GM21825 (cell line): Measurements from ENCODE around the gene THAP2.
"Not testable (repeated sequence)": the region's sequence is repeated elsewhere in the genome, so short reads cannot be mapped to it uniquely, and the experiment has no call there.

Experiments
- ATAC-seq: cut with Tn5 transposase; IDR thresholded peaks from one replicate; pipeline ENCODE4 v1.9.1; 2021; ENCODE audit warnings: mild to moderate bottlenecking, moderate library complexity; ENCODE audit not compliant: unreplicated experiment

THAP2 gene

DNA sequence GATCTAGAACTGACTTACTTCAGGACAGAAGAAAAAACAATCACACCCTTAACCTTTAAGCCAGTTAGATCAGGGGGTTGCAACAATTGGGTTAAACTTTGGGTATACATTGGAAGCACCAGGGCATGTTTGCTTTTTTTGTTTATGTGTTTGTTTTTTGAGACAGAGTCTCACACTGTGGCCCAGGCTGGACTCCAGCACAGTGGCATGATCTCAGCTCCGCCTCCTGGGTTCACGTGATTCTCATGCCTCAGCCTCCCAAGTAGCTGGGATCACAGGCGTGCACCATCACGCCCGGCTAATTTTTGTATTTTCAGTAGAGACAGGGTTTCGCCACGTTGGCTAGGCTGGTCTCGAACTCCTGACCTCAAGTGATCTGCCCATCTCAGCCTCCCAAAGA, 38.1 kb downstream of the THAP2 start:
- not testable (repeated sequence) for ATAC-seq

DNA sequence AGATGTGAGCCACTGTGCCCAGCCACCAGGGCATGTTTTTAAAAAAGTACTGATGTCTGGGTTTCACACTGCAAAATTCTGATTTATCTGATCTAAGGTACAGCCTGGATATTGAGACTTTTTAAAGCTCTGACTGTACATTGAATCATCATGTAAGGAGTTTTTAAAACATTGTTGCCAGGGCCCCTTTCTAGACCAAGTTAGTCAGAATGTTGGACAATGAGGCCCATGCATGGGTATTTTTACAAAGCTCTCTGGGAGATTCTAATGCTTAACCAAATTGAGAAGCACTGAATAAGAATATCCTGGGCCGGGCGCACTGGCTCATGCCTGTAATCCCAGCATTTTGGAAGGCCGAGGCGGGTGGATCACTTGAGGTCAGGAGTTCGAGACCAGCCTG, 38.5 kb downstream of the THAP2 start:
- ATAC-seq = no peak

DNA sequence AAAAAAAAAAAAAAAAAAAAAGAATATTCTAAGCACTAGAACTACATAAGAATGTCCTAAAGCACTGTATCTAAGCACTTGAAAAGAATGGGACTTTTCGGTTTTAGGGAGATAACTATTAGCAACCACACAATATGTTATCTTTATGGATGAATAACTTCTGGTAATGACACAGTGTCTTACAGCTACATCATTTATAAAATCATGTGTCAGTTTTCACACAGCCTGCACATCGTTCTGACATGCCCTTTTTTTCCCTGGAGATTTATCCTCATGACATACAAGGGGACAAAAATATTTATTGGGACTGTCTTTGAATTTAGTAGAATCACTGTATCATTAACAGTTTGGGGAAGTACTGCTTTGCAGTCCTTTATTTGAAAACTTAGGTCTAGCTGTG, 39.1 kb downstream of the THAP2 start:
- ATAC-seq = no peak

DNA sequence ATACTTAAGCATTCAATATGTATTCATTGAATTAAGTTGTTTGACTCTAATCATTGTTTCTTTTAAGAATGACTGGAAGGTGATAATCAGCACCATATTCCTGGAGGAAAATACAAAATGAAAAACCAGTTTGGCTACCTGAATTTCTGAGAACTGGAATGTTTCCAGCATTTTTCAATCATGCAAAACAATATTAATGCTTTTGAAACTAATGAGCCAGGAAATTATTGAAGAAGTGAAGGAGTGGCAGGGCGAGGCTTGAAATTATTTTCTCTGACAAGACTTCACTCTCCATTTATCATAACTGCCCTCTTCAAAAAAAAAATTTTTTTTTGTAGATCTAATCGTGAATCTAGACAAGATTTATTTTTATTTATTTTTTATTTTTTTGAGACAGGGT, 40.8 kb downstream of the THAP2 start:
- no peak for ATAC-seq

DNA sequence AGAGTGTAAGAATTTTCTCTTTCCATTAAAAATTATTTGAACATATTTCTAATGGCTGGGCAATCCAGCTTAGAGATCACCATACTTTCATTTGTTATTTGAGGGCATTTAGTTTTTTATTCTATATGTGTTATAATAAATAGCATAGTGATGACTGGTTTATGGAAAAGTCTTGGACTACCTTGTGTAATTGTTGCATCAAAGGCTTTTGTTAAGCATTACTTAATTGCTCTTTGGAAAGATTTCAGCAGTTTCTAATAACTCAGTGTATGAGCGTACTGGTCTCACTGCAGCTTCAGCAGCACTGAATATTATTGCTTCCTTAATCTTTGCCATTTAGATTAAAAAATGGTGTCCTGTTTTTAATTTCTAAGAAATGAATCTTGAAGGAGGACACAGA, 44.6 kb downstream of the THAP2 start:
- no peak for ATAC-seq

DNA sequence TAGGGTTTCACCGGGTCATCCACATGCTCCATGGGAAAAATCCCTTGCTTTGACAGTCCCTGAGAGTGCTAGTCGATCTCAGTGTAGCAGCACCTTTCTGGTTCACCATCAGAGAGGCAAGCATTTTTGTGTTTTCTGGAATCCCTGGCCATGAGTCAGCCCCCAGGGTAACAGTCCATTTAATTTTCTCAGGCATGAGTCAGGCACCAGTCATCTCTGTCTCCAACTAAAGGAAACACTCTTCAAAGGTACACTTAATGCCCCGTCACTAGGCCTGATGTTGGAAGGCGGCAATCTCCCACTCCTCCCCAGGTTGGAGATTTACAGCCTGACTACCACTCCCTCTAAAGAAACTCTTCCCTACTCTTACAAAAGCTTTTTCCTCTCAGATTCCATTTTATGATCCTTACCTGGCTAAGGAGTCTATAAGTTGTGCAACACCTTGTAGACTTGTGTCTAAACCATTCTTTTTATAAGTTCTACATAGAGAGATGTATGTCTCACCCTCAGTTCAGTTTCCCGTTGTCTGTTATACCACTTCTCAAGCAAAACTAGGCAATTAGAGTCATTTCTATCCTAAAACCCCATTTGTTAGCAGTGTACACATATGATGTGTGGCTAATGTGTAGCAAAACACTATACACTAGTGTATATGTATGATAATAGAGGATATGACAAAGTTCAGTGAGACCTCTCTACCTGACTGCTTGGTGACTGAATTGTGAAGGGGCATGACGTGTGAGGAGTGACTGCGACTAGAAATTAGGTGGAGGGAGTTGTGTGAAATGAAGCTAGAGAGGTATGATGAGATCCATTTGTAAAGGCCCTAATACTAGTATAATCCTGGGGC, 46.4 kb downstream of the THAP2 start:
- no peak for ATAC-seq

DNA sequence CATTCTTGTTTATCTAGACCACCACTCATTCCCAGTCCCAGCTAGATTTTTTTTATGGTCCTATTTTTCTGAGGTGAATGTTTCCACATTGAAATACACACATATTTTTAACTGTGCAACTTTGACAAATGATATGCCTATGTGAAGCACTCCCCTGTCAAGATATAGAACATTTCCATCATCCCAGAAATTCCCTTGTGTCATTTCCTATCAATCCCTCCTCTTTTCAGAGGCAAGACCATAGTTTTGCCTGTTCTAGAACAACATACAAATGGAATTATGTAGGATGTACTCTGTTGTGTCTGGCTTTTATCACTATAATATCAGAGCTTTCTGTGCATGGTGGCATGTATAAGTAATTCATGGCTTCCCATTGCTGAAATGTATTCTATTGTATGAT, 54.5 kb downstream of the THAP2 start:
- ATAC-seq = no peak

DNA sequence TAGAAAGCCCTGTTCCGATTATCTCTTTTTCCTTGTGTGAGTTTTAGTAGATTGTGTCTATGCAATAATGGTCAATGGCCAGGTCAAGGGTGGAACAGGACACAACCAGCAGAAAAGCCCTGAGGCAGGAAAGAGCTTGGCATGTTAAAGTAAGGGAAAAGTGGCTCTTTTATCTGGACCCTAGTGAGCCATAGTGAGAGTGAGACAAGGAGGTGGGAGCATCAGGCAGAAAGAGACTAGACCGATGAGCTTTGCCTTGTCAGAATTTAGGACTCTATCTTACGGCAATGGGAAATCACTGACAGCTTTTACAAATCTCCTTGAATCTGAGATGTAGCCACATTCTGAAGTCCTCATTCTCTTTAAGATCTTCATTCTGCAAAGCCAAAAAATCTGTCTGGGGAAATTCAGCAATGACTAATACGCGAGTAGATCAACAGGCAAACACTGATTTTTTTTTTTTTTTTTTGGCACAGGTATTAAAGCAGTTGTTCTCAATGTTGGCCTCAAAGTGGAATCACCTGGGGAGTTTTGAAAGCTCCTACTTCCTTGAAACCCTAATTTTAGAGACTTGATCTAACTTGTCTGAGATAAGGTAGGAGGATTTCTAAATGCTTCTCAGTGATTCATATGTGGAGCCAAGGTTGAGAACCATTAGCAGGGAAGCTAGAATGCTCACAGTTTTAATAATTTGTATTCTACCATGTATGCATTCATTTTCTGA, 55.7 kb downstream of the THAP2 start:
- no peak for ATAC-seq

DNA sequence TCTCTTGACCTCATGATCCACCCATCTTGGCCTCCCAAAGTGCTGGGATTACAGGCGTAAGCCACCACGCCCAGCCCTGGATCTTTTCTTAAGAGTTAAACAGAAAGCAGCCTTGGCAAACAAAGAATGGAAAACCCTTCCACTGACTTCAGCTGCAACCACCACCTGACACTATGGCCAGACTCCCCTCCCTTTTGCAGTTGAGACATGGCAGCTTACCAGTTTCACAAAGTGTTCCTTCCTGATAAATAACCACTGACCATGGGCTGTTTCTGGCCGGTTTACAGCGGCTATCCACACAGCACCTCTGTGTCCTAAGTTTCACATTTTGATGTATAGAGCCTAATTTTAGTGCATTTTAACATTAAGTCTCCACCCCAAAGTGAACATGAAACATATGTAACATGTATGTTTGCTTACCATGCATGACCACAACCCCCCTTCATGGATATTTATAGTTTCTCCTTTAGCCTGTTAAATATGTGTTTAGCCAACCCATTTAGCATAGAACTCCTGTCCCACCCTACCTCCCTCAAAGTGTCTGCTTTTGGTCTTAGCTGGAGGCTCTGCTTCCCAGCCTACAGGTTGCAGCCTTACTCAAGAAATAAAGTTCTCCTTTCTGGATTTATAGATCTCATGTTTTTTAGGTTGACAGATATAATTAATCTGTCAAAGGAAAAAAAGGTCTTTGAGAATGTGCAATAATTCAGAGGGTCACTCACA, 57.8 kb downstream of the THAP2 start:
- ATAC-seq = no peak

DNA sequence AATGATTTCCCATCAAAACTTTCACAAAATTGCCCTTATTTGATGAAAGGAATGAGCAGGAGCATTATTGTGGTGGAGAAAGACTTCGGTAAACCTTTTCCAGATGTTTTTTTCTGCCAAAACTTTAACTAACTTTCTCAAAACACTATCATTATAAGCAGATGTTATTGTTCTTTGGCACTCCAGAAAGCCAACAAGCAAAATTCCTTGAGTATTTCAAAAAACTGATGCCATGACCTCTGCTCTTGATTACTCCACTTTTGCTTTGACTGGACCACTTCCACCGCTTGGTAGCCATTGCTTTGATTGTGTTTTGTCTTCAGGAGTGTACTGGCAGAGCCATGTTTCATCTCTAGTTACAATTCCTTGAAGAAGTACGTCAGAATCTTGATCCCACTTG, 60.9 kb downstream of the THAP2 start:
- ATAC-seq = no peak

DNA sequence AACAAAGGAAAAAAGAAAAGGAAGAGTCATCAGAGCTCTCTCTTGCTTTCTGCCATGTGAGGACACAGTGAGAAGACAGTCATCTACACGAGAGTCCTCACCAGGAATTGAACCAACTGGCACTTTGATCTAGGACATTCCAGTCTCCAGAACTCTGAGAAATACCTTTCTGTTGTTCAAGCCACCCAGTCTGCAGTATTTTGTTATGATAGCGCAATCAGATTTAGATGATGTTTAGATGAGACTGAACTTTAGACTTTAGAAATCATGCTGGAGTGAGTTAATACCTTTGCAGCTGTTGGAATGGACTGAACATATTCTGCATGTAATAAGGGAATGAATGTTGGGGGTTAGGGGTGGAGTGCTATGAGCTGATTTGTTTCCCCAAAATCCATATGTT, 62.4 kb downstream of the THAP2 start:
- no peak for ATAC-seq

DNA sequence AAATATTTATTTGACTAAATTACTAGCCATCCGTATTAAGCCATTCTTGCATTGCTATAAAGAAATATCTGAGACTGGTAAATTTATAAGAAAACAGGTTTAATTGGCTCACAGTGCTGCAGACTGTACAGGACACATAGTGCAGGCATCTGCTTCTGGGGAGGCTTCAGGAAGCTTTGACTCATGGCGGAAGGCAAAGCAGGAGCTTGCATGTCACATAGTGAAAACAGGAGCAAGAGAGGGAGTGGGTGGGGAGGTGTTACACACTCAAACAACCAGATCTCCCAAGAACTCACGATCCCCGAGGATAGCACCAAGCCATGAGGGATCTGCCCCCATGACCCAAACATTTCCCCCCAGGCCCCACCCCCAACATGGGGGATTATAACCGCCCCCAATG, 63.9 kb downstream of the THAP2 start:
- no peak for ATAC-seq
